ENCODE data around the gene NPBWR2.

GRCh38 chr20:64119301-64119680, 11.9 kb upstream of the NPBWR2 start:
- TF ChIP-seq CTCF (IDR thresholded peaks at IDR 0.05) (no peak), REST (IDR thresholded peaks at IDR 0.05; ENCODE audit: insufficient read depth in 1 of 2, low read depth in 2 of 2, low read length in 1 of 2) (no peak)
